ENCODE measurements around the gene BAIAP2L2.

The BAIAP2L2 gene

GRCh38 chr22:38144025-38144405, 33.5 kb upstream of the BAIAP2L2 start:
- no peak overlapping the region for H3K4me3 ChIP-seq (ENCODE audit: low read depth, low read length)
- peak; percentile 34 for DNase-seq (ENCODE audit: low read depth)
- TF ChIP-seq, protein P1, sequence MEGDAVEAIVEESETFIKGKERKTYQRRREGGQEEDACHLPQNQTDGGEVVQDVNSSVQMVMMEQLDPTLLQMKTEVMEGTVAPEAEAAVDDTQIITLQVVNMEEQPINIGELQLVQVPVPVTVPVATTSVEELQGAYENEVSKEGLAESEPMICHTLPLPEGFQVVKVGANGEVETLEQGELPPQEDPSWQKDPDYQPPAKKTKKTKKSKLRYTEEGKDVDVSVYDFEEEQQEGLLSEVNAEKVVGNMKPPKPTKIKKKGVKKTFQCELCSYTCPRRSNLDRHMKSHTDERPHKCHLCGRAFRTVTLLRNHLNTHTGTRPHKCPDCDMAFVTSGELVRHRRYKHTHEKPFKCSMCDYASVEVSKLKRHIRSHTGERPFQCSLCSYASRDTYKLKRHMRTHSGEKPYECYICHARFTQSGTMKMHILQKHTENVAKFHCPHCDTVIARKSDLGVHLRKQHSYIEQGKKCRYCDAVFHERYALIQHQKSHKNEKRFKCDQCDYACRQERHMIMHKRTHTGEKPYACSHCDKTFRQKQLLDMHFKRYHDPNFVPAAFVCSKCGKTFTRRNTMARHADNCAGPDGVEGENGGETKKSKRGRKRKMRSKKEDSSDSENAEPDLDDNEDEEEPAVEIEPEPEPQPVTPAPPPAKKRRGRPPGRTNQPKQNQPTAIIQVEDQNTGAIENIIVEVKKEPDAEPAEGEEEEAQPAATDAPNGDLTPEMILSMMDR (IDR thresholded peaks at IDR 0.05; ENCODE audit: low read depth, low read length) = peak; percentile 14
- TF ChIP-seq MAX (IDR thresholded peaks at IDR 0.05; ENCODE audit: low read depth, low read length) = no peak

GRCh38 chr22:38142606-38143005, 32.1 kb upstream of the BAIAP2L2 start:
- DNase-seq (ENCODE audit: low read depth) = no peak
- H3K4me3 ChIP-seq (ENCODE audit: low read depth, low read length) = no peak overlapping the region
- TF ChIP-seq MAX (IDR thresholded peaks at IDR 0.05; ENCODE audit: low read depth, low read length) (no peak), MYC (IDR thresholded peaks at IDR 0.05; ENCODE audit: low read depth, low read length) (no peak), POLR2A (IDR thresholded peaks at IDR 0.05; ENCODE audit: extremely low read depth, insufficient read length) (no peak)
- TF ChIP-seq, protein P1 (IDR thresholded peaks at IDR 0.05; ENCODE audit: low read depth, low read length) = no peak

DNA sequence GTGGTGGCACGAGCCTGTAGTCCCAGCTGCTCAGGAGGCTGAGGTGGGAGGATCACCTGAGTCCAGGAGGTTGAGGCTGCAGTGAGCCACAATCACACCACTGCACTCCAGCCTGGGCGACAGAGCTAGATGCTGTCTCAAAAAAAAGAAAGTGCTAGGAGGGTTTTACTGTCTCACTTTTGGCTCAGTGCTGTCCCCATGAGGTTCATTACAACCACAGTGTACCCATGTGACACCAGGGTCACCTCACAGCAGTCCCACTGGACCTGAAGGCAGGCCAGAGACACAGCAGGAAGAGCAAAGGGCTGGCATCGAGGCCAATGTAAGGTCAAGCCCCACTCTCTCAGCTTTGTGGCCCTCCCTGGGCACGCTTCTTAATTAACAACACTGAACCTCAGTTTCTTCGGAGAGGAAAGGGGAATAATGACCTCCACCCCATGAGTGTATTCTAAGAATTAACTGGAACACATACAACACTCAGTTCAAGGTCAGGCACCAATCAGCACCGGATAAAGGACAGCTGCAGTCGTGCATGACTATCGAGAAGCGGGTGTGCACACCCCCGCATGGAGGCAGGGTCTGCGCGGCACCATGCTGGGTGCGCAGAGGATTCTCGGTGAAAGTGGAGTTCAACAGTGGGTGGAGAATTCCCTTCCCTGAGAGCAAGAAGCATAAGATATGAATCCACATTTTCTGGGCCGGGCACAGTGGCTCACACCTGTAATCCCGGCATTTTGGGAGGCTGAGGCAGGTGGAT, 30.9 kb upstream of the BAIAP2L2 start:
- TF ChIP-seq, protein P1 (IDR thresholded peaks at IDR 0.05; ENCODE audit: low read depth, low read length) = no peak
- no peak overlapping the region for H3K4me3 ChIP-seq (ENCODE audit: low read depth, low read length)
- no peak for DNase-seq (ENCODE audit: low read depth)

DNA sequence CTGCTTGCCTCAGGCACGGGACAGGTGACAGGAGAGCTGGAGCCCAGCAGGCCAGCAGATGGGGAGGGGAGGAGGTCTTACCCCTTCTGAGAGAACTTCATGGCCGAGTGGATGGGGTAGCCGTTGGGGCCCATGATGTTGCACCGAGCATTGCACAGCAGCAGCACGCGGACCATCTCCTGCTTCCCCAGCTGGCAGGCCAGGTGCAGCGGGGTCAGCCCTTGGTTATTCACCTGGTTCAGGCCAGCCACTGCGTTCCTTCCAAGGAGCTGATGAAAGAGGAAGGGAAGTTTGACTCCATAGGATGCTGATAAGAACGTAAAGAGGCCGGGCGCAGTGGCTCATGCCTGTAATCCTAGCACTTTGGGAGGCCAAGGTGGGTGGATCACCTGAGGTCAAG, 29.4 kb upstream of the BAIAP2L2 start:
- TF ChIP-seq POLR2A (IDR thresholded peaks at IDR 0.05; ENCODE audit: extremely low read depth, insufficient read length) = no peak
- TF ChIP-seq MAX (IDR thresholded peaks at IDR 0.05; ENCODE audit: low read depth, low read length) = no peak
- TF ChIP-seq, protein P1 (IDR thresholded peaks at IDR 0.05; ENCODE audit: low read depth, low read length) = no peak
- no peak for TF ChIP-seq MYC (IDR thresholded peaks at IDR 0.05; ENCODE audit: low read depth, low read length)
- H3K4me3 ChIP-seq (ENCODE audit: low read depth, low read length) = no peak overlapping the region
- DNase-seq (ENCODE audit: low read depth) = no peak

GRCh38 chr22:38138961-38139360, 28.5 kb upstream of the BAIAP2L2 start:
- H3K4me3 ChIP-seq (ENCODE audit: low read depth, low read length) = no peak overlapping the region
- no peak for TF ChIP-seq POLR2A (IDR thresholded peaks at IDR 0.05; ENCODE audit: extremely low read depth, insufficient read length)
- no peak for DNase-seq (ENCODE audit: low read depth)

DNA sequence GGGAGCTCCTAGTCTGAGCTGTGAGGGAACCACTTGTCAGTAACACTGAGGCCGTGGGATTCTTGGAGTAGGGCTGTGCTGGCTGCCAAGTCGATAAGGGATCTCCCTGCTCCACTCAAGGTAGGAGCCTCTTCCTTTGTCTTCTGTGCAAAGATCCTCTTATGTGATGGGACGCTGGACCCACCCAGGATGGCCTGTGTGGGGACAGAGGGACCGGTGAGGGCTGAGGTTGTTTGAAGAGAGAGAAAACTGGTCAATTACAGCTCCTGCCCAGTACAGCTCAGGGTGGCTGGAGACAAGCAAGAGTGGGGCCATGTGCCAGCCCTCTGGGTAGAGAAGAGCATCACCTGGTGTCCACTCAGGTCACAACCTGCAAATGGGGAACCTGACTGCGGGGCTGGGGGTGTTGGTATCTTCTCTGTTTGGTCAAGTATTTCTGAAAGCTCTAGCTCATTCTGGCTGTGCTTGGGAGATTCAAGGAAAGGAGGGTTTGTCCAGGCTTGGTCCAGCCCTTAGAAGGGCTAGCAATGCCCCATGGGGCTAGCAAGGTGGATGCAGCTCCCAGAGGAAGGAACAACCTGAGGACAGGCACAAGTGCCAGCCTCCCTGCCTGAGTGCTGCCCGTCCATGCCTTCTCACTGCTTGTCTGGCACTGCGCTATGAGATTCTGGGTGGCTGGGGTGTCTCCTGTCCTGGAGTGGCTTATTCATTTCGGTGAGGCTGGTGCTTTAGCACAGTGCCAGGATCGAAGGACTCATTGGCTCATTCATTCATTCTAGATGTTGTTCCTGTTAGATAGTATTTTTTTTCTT, 27.6 kb upstream of the BAIAP2L2 start:
- no peak overlapping the region for H3K4me3 ChIP-seq (ENCODE audit: low read depth, low read length)
- TF ChIP-seq POLR2A (IDR thresholded peaks at IDR 0.05; ENCODE audit: extremely low read depth, insufficient read length) (no peak), MAX (IDR thresholded peaks at IDR 0.05; ENCODE audit: low read depth, low read length) (no peak), MYC (IDR thresholded peaks at IDR 0.05; ENCODE audit: low read depth, low read length) (no peak)
- TF ChIP-seq, protein P1 (IDR thresholded peaks at IDR 0.05; ENCODE audit: low read depth, low read length) = no peak
- DNase-seq (ENCODE audit: low read depth) = no peak

All from NB4 (cell line).